Measurements from ENCODE around the gene P2RX3.

The P2RX3 gene

GRCh38 chr11:57306161-57306876, 31.8 kb upstream of the P2RX3 start:
- Mint-ChIP-seq H3K27ac (no peak overlapping the region), H3K36me3 (ENCODE audit: low read depth) (peaks cover 21% of the 10 kb centered on the region), H3K4me1 (ENCODE audit: low read depth) (peaks cover 6% of the 10 kb centered on the region), H3K4me3 (no peak overlapping the region), H3K27me3 (no peaks in the 10 kb centered on the region), H3K9me3 (no peaks in the 10 kb centered on the region)

GRCh38 chr11:57306940-57307565, 31.1 kb upstream of the P2RX3 start:
- no peak overlapping the region for H3K4me3 Mint-ChIP-seq
- H3K27ac Mint-ChIP-seq: no peak overlapping the region
- H3K36me3 Mint-ChIP-seq (ENCODE audit: low read depth): peaks cover 14% of the 10 kb centered on the region
- H3K9me3 Mint-ChIP-seq: no peaks in the 10 kb centered on the region
- peaks cover 11% of the 10 kb centered on the region for H3K4me1 Mint-ChIP-seq (ENCODE audit: low read depth)
- no peaks in the 10 kb centered on the region for H3K27me3 Mint-ChIP-seq

GRCh38 chr11:57307666-57308270, 30.4 kb upstream of the P2RX3 start:
- Mint-ChIP-seq H3K36me3 (ENCODE audit: low read depth) (peaks cover 16% of the 10 kb centered on the region), H3K27me3 (no peaks in the 10 kb centered on the region), H3K9me3 (no peaks in the 10 kb centered on the region), H3K27ac (no peak overlapping the region), H3K4me1 (ENCODE audit: low read depth) (peaks cover 15% of the 10 kb centered on the region), H3K4me3 (no peak overlapping the region)

GRCh38 chr11:57308426-57309060, 29.6 kb upstream of the P2RX3 start:
- Mint-ChIP-seq H3K4me3 (no peak overlapping the region), H3K9me3 (no peaks in the 10 kb centered on the region), H3K4me1 (ENCODE audit: low read depth) (peaks cover 15% of the 10 kb centered on the region), H3K27ac (no peak overlapping the region), H3K27me3 (no peaks in the 10 kb centered on the region), H3K36me3 (ENCODE audit: low read depth) (peaks cover 12% of the 10 kb centered on the region)

GRCh38 chr11:57309106-57310059, 28.8 kb upstream of the P2RX3 start:
- Mint-ChIP-seq H3K27ac (no peak overlapping the region), H3K4me3 (no peak overlapping the region), H3K27me3 (no peaks in the 10 kb centered on the region), H3K36me3 (ENCODE audit: low read depth) (peaks cover 12% of the 10 kb centered on the region), H3K4me1 (ENCODE audit: low read depth) (peaks cover 15% of the 10 kb centered on the region), H3K9me3 (no peaks in the 10 kb centered on the region)

GRCh38 chr11:57310091-57310490, 28.1 kb upstream of the P2RX3 start:
- H3K9me3 Mint-ChIP-seq: no peaks in the 10 kb centered on the region
- no peak overlapping the region for H3K27ac Mint-ChIP-seq
- no peaks in the 10 kb centered on the region for H3K27me3 Mint-ChIP-seq
- H3K36me3 Mint-ChIP-seq (ENCODE audit: low read depth): peaks cover 12% of the 10 kb centered on the region
- no peak overlapping the region for H3K4me3 Mint-ChIP-seq
- H3K4me1 Mint-ChIP-seq (ENCODE audit: low read depth): peaks cover 15% of the 10 kb centered on the region

- H3K36me3 Mint-ChIP-seq (ENCODE audit: low read depth): peaks cover 12% of the 10 kb centered on the region
- H3K9me3 Mint-ChIP-seq: no peaks in the 10 kb centered on the region
- H3K27ac Mint-ChIP-seq: no peak overlapping the region
- H3K4me3 Mint-ChIP-seq: peak overlapping the region; percentile 30
- H3K4me1 Mint-ChIP-seq (ENCODE audit: low read depth): peaks cover 15% of the 10 kb centered on the region
- no peaks in the 10 kb centered on the region for H3K27me3 Mint-ChIP-seq
Measured at GRCh38 chr11:57310630-57311086, 27.5 kb upstream of the P2RX3 start.

GRCh38 chr11:57311109-57311936, 26.8 kb upstream of the P2RX3 start:
- no peak overlapping the region for H3K27ac Mint-ChIP-seq
- H3K9me3 Mint-ChIP-seq: no peaks in the 10 kb centered on the region
- peak overlapping the region; percentile 30 for H3K4me3 Mint-ChIP-seq
- no peaks in the 10 kb centered on the region for H3K27me3 Mint-ChIP-seq
- peaks cover 12% of the 10 kb centered on the region for H3K36me3 Mint-ChIP-seq (ENCODE audit: low read depth)
- H3K4me1 Mint-ChIP-seq (ENCODE audit: low read depth): peaks cover 15% of the 10 kb centered on the region

- no peaks in the 10 kb centered on the region for H3K27me3 Mint-ChIP-seq
- no peaks in the 10 kb centered on the region for H3K9me3 Mint-ChIP-seq
- no peak overlapping the region for H3K4me3 Mint-ChIP-seq
- peaks cover 15% of the 10 kb centered on the region for H3K4me1 Mint-ChIP-seq (ENCODE audit: low read depth)
- H3K36me3 Mint-ChIP-seq (ENCODE audit: low read depth): peaks cover 12% of the 10 kb centered on the region
- H3K27ac Mint-ChIP-seq: no peak overlapping the region
Measured at GRCh38 chr11:57312511-57313021, 25.6 kb upstream of the P2RX3 start.

- Mint-ChIP-seq H3K27ac (no peak overlapping the region), H3K27me3 (no peaks in the 10 kb centered on the region), H3K4me3 (no peak overlapping the region), H3K4me1 (ENCODE audit: low read depth) (peaks cover 15% of the 10 kb centered on the region), H3K36me3 (ENCODE audit: low read depth) (peaks cover 12% of the 10 kb centered on the region), H3K9me3 (no peaks in the 10 kb centered on the region)
Measured at GRCh38 chr11:57313071-57313787, 24.9 kb upstream of the P2RX3 start.

- Mint-ChIP-seq H3K4me3 (no peak overlapping the region), H3K4me1 (ENCODE audit: low read depth) (peaks cover 15% of the 10 kb centered on the region), H3K36me3 (ENCODE audit: low read depth) (peaks cover 12% of the 10 kb centered on the region), H3K9me3 (no peaks in the 10 kb centered on the region), H3K27ac (no peak overlapping the region), H3K27me3 (no peaks in the 10 kb centered on the region)
Measured at GRCh38 chr11:57313788-57314135, 24.4 kb upstream of the P2RX3 start.

GRCh38 chr11:57314221-57314973, 23.8 kb upstream of the P2RX3 start:
- Mint-ChIP-seq H3K36me3 (ENCODE audit: low read depth) (peaks cover 15% of the 10 kb centered on the region), H3K27ac (no peak overlapping the region), H3K9me3 (no peaks in the 10 kb centered on the region), H3K4me1 (ENCODE audit: low read depth) (peaks cover 15% of the 10 kb centered on the region), H3K27me3 (no peaks in the 10 kb centered on the region), H3K4me3 (no peak overlapping the region)

Data from stimulated activated naive CD8-positive, alpha-beta T cell treated with anti-CD3 and anti-CD28 coated beads, Interleukin-15, Interleukin-2, amounts not matched to agents 100 ng/mL and 50 ng/mL, for 24 hours (primary cell).